ENCODE measurements around the gene YEATS2.
"Not testable (repeated sequence)": the region's sequence is repeated elsewhere in the genome, so short reads cannot be mapped to it uniquely, and the experiment has no call there.

The YEATS2 gene

GRCh38 chr3:183779896-183780465 is 82.4 kb downstream of the YEATS2 start:
- no peak for DNase-seq

GRCh38 chr3:183781246-183781645 is 83.6 kb downstream of the YEATS2 start:
- no peak for DNase-seq

GRCh38 chr3:183782576-183783276 is 85.1 kb downstream of the YEATS2 start:
- DNase-seq, result no peak

- DNase-seq, result not testable (repeated sequence)
These were observed 86.9 kb downstream of the YEATS2 start for GRCh38 chr3:183784503-183784902.

GRCh38 chr3:183789826-183790225 is 92.2 kb downstream of the YEATS2 start:
- DNase-seq, result no peak

GRCh38 chr3:183790700-183791099 is 93.1 kb downstream of the YEATS2 start:
- DNase-seq, result no peak

- no peak for DNase-seq
These were observed 95.4 kb downstream of the YEATS2 start for GRCh38 chr3:183792976-183793375.

- no peak for DNase-seq
These were observed 96.9 kb downstream of the YEATS2 start for GRCh38 chr3:183794452-183794851.

GRCh38 chr3:183796372-183796771 is 98.8 kb downstream of the YEATS2 start:
- no peak for DNase-seq

GRCh38 chr3:183797996-183798395 is 100.4 kb downstream of the YEATS2 start:
- no peak for DNase-seq

- no peak for DNase-seq
These were observed 101.9 kb downstream of the YEATS2 start for GRCh38 chr3:183799461-183799860.

- no peak for DNase-seq
These were observed 102.8 kb downstream of the YEATS2 start for GRCh38 chr3:183800243-183800863.

GRCh38 chr3:183801601-183802000 is 104.0 kb downstream of the YEATS2 start:
- DNase-seq, result no peak

- no peak for DNase-seq
These were observed 105.4 kb downstream of the YEATS2 start for GRCh38 chr3:183802989-183803388.

- peak; percentile 71 for DNase-seq
These were observed 109.7 kb downstream of the YEATS2 start for GRCh38 chr3:183807209-183807728.

- no peak for DNase-seq
These were observed 110.3 kb downstream of the YEATS2 start for GRCh38 chr3:183807881-183808280.

GRCh38 chr3:183808355-183808754 is 110.8 kb downstream of the YEATS2 start:
- no peak for DNase-seq

- DNase-seq, result no peak
These were observed 111.7 kb downstream of the YEATS2 start for GRCh38 chr3:183809270-183809669.

- DNase-seq, result no peak
These were observed 113.3 kb downstream of the YEATS2 start for GRCh38 chr3:183810643-183811594.

GRCh38 chr3:183811638-183812037 is 114.0 kb downstream of the YEATS2 start:
- DNase-seq, result no peak

- peak; percentile 48 for DNase-seq
These were observed 115.3 kb downstream of the YEATS2 start for GRCh38 chr3:183812761-183813445.

- DNase-seq, result no peak
These were observed 116.6 kb downstream of the YEATS2 start for GRCh38 chr3:183814240-183814639.
